Stimulated activated naive B cell treated with anti-CD40 and anti-IgM and Interleukin-4, amounts not matched to agents 10 μg/mL and 1 μg/mL and 100 μg/mL, for 72 hours (primary cell): Measurements from ENCODE around the gene GNA15.

ENCODE experiments used
- ATAC-seq, 2 donors: fragments of 150-1000 bp; cut with Tn5 transposase; replicated peaks; 2 replicates each; pipeline ENCODE4 v1.10.0; 2021; ENCODE audit warnings: moderate library complexity in 1 of 2
- DNase-seq: peaks from one replicate; pipeline ENCODE4 v3.0.0; 2021
- H3K27ac Mint-ChIP-seq: one replicate; pipeline ENCODE4 v1.8.0; 2022; ENCODE audit warnings: mild to moderate bottlenecking, mixed read lengths
- H3K27me3 Mint-ChIP-seq, 2 donors: one replicate each; pipeline ENCODE4 v1.8.0; 2022; ENCODE audit warnings: mixed read lengths in 2 of 2
- H3K36me3 Mint-ChIP-seq, 2 donors: one replicate each; pipeline ENCODE4 v1.8.0; 2022; ENCODE audit warnings: mixed read lengths in 2 of 2, mild to moderate bottlenecking in 1 of 2
- H3K4me1 Mint-ChIP-seq, 2 donors: one replicate each; pipeline ENCODE4 v1.8.0; 2022; ENCODE audit warnings: mixed read lengths in 2 of 2, mild to moderate bottlenecking in 1 of 2
- H3K4me3 Mint-ChIP-seq, 2 donors: one replicate each; pipeline ENCODE4 v1.8.0; 2022; ENCODE audit warnings: mild to moderate bottlenecking in 2 of 2, mixed read lengths in 2 of 2, moderate library complexity in 1 of 2
- H3K9me3 Mint-ChIP-seq, 2 donors: one replicate each; pipeline ENCODE4 v1.8.0; 2022; ENCODE audit warnings: mixed read lengths in 2 of 2, mild to moderate bottlenecking in 1 of 2

Gene GNA15

GRCh38 chr19:3213159-3213558 is 77.3 kb downstream of the GNA15 start:
- DNase-seq (no peak), ATAC-seq (no peak)
- H3K27me3 Mint-ChIP-seq: no peaks in the 10 kb centered on the region
- H3K27ac Mint-ChIP-seq: peak overlapping the region; percentile 38
- peak overlapping the region in 1 of 2 donors; percentile 18 for H3K4me3 Mint-ChIP-seq
- H3K36me3 Mint-ChIP-seq: peaks cover 11 to 24% of the 10 kb centered on the region in 2 donors
- peaks cover 13 to 24% of the 10 kb centered on the region in 2 donors for H3K4me1 Mint-ChIP-seq
- no peaks in the 10 kb centered on the region for H3K9me3 Mint-ChIP-seq
